NCI-H446 treated with DMSO at 0.1 percent for 48 hours (cell line): Measurements from ENCODE around the gene STRIT1.

Experiments
- DNase-seq: peaks from one replicate; lab custom pipeline; 2025; lab: John Stamatoyannopoulos, UW

The STRIT1 gene

DNA sequence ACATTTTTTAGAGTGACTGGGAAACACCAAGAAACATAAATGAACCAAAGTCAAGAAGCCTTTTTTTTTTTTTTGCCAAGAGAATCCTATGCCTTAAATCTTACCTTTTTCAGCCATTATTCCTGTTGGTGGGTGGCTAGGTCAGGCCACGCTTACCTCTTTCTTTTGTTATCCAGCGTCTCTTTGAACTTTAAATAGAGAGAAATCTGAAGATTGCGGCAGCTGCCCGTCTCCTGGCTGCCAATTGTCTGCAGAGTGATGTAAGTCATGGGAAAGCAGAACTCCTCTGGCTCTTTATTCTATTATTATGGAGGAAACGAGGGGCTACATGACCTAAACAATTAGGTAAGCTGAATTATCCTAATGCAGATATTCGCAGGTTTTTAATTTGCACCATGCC, at the start of gene STRIT1:
Gene STRIT1, minus strand, starts transcription at position 168 of the 400 bp plus-strand sequence.
- DNase-seq, result no peak

- DNase-seq, result no peak
These were observed 48.9 kb upstream of the STRIT1 start for GRCh38 chr3:155342344-155342743.

GRCh38 chr3:155339052-155339451, 45.6 kb upstream of the STRIT1 start:
- DNase-seq, result no peak

DNA sequence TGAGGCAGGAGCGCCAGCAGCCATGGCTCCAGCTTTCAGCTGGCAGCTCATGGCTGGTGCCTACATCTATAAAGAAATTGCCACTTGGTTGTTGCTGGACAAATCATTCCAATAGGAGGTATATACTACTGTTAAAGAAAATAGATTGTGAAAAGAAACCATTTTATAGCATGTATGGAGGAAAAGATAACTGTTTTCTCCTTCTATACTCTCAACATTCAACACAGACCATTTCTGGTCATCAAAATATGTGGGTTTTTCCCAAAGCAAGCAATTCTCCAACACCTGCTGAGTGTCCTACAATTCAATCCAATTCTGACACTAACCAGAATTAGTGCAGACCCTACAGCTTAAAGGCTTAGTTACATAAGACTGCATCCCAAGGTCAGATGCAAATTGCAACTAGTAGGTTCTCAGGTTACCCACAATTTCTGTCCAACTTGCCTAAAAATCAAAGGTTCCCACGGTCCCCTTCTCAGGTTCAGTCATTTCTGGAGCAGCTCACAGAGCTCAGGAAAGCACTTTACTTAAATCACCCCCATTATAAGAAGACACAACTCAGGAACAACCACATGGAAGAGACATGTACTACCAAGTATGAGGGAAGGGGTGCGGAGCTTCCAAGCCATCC, 42.4 kb upstream of the STRIT1 start:
- no peak for DNase-seq

GRCh38 chr3:155334914-155335723, 41.6 kb upstream of the STRIT1 start:
- no peak for DNase-seq

DNA sequence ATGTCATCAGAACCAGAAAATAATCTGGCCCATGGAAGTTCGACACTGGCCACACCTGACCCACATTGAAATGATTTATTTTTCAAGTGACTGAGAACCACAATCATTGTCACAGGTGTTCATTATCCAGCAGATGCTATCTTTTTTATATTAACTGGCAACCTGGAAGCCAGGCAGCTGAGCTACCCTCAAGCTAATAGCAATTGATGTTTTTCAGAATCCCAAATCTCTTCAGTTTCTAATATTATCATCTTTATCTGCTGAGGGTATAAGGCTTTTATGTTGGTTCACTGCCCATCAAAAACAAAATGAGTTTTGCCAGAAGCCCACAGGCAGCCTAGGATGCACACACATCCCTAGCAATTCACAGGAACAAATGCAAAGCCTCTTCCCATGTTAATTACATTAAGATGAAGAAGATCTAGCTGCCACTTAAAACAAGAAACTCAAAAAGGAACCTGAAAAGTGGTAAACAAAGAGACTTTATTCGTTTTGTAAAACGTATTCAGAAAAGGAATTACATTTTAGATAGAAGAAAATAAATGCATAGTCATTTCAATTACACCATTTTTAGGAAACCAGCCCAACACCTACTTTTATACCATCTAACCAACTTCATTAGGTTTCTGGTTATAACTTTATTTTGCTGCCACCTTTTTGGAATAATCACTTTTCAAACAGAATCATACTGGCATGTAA, 40.9 kb upstream of the STRIT1 start:
- no peak for DNase-seq

DNA sequence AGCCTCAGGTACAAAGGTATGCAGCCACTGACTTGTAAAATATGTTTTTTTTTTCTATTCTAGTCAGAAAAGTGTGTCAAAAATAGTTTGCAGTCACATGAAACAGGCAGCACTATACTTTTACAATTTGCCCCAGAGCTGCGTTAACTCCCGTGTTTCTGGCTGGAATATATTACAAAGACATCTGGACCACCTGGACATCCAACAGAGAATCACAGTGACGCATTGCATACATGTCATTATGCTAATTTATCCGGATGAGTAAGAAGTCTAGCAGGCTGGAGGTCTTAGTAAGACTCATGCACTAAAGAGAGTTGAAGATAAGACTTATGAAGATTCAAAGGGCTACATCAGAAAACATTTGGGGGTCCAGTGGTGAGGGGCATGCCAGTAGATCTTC, 39.2 kb upstream of the STRIT1 start:
- DNase-seq, result no peak

DNA sequence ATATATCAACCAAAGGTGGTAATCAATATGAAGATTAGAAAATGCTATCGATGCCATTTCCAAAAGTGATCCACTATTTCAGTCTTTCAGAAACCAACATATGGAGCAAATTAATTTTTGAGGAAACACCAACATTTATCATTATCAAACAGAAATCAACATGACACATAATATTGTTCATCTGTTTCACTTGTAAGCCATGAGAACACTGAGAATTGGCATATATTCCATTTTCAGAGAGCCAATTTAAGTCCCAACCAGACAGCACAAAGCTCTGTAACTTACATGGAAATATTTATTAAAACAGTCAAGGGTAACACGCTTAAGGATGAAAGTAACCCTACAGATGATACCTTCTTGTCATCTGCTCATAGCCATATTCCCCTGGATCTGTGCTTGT, 37.6 kb upstream of the STRIT1 start:
- no peak for DNase-seq

DNA sequence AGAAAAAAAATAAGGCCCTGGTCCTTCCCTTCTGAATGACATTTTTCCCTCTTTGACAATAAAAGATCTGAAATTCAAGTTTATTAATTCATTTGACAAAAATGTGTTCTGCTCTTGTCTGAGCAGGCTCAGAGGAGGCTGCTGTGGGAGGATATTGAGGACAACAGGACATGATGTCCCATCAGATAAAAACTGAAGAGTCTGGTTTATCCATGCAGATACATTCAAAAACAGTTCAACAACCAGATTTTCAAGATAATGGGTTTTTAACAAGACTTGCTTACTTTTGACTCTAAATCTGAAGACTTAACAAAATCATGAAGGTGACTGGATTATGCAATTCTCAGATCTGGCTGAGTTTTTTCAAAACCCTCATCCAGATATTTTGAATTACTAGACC, 36.9 kb upstream of the STRIT1 start:
- DNase-seq, result no peak

- DNase-seq, result no peak
These were observed 36.1 kb upstream of the STRIT1 start for GRCh38 chr3:155329513-155330048.

DNA sequence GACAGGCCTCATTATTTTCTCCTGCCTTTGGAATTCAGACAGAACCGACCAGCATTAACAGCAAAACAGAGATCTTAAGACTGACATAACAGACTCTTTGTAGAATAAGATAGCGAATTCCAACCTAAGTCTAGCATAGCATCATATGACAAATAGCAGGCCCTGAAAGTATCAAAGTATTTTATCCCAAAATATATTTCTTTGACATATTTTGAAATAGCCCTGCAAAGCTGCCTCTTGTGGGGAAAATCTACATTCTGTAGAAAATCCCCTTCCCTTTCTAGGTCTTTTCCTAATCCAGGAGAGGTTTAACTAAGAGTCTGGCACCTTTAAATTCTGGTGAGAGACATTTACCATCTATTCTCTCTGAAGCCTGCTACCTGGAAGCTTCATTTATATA, 34.4 kb upstream of the STRIT1 start:
- DNase-seq, result no peak

DNA sequence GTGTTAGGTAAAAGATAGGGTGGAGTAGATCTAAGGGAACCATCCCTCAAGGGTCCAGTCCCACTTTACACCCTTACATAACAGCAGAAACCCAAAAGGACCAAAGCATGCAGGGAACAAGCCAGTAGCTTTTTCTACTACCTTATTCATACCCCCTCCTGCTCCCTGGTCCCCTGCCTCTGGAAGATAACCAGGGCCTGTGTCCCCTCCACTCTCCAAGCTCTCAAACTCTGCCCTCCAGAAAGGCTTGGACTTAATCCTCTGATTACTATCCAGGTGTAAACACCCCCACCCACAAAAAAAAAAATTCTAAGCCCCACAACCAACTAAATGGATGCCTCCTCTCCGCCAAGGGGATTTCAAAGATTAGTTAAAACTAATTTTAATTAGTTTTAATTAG, 33.9 kb upstream of the STRIT1 start:
- DNase-seq, result no peak

DNA sequence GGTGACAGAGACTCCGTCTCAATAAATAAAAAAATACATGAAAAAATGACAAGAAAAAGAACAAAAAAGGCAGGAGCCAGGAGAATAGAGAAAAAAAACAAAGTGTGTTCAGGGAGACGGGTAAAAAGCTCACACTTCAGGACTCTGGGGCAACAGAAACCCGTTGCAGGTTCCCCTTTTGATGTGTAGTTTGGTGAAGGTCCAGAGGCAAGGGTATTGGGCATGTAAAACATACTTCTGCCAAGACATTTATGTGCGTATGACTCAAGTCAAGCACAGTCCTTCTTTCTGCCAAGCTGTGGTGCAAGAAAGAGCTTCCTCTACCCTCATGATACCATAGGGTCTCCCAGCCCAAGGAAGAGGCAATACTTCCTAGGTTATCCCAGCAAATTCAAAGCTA, 33.4 kb upstream of the STRIT1 start:
- DNase-seq, result no peak

- no peak for DNase-seq
These were observed 32.8 kb upstream of the STRIT1 start for GRCh38 chr3:155326244-155326643.

DNA sequence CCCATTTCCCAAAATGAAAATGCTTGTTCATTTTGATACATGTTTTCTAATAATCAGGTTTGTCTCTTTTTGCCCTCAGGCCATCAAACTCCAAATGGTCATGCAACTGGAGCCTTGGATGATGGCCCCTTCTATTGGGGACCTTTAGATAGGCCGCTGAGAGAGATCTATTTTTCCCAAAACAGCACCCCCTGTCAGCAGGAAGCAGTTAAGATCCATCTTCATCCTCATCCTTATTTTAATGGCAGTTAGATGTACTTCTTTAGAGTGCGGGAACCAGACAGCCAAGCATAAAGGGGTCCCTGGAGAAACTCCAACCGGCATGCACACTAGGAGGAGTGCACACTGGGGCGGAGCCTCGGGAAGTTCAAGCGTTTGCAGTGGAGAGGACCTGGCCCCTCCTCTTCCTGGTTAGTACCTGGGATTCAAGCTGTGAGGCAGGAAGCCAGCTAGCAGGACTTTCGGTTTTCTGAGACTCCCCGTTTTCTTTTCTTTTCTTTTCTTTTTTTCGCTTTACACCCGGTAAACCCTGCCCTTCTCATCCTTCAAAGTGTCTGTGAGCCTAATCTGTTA, 31.9 kb upstream of the STRIT1 start:
- no peak for DNase-seq

DNA sequence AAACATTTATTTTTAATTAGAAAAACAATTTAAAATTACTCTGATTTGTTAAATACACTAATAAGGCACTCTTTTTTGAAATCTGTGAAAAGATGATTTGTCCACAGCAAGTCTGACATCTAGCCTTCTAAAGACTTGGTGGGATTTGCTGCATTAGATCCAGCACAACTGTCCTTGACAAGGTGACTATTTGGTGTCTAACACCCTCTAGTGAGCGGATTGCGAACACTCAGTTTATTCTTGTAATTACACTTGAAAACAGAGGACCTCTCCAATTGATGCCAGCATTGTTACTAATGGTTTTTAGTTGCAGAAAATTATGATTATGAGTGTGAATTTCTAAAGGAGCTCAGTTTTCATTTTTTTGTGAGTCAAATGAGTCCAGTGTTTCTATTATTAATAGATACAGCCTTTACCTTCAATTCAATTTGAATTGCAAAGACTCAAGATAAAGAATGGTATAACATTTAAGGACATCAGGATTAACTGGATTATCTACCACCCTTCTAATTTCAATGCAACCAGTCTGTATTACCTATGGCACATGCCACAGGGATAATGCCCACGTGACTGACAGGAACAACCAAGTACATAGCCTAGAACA, 29.7 kb upstream of the STRIT1 start:
- DNase-seq, result peak; percentile 51

DNA sequence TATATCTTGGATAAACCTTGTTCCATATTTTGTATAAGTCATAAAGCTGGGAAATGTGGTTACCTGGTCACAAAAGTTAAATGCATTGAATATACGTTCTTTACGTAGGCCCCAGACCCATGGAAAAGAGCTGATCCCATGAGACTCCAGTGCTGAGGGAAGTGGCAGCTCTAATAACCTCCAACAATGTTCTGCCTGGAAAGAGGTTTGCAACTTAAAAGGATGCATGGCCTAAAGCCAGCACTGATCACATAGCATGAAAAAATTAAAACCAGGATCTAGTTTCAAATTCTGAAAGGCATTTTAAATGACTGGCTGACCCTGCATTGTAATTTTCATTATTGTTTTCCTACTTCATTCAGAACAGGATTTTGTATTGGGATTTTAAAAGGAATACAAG, 27.9 kb upstream of the STRIT1 start:
- DNase-seq, result no peak

GRCh38 chr3:155320934-155321333, 27.5 kb upstream of the STRIT1 start:
- DNase-seq, result no peak

DNA sequence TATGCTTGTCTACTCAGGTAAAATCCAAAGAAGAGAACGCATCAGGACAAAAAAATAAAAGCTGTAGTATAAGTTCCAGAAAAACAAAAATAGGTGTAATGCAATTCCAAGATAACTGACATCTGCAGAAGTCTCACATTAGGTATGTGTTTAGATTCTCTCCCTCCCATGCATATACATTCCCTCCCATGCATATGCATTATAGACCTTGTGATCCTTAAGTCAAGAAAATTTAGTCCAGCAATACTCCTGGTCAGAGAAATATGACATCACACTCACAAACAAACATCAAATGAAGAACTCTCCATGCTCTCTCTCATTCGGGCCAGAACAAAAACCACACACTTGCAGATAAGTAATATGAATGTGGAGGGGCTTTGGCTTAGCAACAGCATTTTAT, 25.3 kb upstream of the STRIT1 start:
- no peak for DNase-seq

DNA sequence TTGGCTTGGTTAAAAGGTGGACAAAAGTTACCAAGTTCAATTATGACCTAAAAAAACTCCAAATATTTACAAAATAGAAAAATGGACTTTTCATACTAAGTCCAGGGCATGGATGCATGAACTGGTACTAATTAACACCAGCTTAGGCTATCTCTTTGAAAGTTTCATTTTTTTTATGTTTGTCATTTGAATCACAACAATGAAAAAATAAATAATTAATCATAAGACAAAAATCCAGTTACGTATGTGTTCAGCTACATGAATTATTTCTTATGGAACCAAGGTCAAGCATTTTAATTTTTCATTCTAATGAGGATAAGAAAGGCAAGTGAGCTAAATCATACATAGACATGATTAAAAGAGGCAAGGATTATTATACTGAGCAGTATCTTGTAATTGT, 23.7 kb upstream of the STRIT1 start:
- no peak for DNase-seq

- no peak for DNase-seq
These were observed 22.9 kb upstream of the STRIT1 start for GRCh38 chr3:155316426-155316825.

DNA sequence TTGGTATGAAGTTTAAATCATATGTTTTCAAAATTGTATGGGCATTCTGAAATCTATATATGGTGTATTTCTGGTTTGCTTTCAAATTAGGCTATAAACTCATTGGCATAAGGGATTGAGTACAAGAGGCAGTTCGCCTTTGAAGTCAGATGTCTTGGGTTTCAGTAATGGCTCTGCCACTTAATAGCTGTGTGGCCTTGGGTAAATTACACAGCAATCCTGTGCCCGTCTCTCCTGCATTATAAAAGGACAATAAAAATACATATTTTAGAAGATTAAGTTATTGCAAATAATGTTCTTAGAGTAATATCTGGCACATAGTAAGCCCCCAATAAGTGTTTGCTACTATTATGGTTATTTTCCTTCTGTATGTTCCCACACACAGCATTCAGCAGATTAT, 20.4 kb upstream of the STRIT1 start:
- no peak for DNase-seq
